ENCODE results near the gene PAPPA2. TPM values are rescaled to one million over a fixed set of nuclear protein-coding genes. Genes with fewer than 3 reads are reported as not detected.

PAPPA2 gene
- total and polyA plus RNA-seq, 10 of the 15 experiments (the other 5 are each of a cell fraction or from before 2014, with no cell fraction given): under 0.01 to 0.06 (median 0.03) TPM; not detected in 7

DNA sequence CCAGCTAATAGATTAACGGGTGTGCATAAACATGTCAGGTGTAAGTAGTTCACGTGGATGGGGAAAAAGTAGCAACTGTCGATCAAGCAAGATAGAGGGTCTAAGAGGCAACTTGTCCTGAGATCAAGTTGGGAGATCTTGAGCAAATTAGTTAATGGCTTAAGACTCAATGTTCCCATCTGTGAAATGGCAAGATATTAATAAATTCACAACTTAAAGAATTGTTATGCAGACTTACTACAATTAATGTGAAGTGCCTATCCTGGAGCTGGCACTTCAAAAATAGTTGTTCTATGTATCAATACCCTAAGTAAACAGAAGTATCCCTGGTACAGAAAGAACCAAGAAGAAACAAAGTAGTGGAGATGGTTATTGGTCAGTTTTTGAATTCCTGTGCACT lies 389.1 kb downstream of the PAPPA2 start:
- ChIA-PET RAD21 (ENCODE audit: unreplicated experiment) (no interaction called here), POLR2A (no interaction called here), SMC1A (ENCODE audit: uncharacterized antibody, unreplicated experiment) (no interaction called here), CTCF (no interaction called here)
- Histone ChIP-seq H2AFZ (ENCODE audit: control insufficient read depth, low read depth, low read length) (no peak overlapping the region), H3K79me2 (ENCODE audit: control insufficient read depth, insufficient read depth, low read length) (no peaks in the 10 kb centered on the region), H3K4me2 (ENCODE audit: control insufficient read depth, insufficient read depth) (no peak overlapping the region), H4K20me1 (ENCODE audit: control insufficient read depth, insufficient read depth) (no peaks in the 10 kb centered on the region), H3K4me1 (ENCODE audit: control insufficient read depth, insufficient read depth, low read length) (no peaks in the 10 kb centered on the region), H3K27me3 (replicated peaks in 1 of 2; ENCODE audit: control insufficient read depth in 2 of 2, insufficient read depth in 2 of 2, low read length in 1 of 2) (no peaks in the 10 kb centered on the region), H3K36me3 (ENCODE audit: control insufficient read depth in 2 of 2, insufficient read depth in 2 of 2, low read length in 1 of 2) (no peaks in the 10 kb centered on the region), H3K9ac (ENCODE audit: control insufficient read depth, insufficient read depth, low read length) (no peak overlapping the region), H3K9me3 (replicated peaks; ENCODE audit: control insufficient read depth, insufficient read depth, low read length) (no peaks in the 10 kb centered on the region), H3K4me3 (no peak overlapping the region), H3K27ac (ENCODE audit: control insufficient read depth, insufficient read depth) (no peak overlapping the region)
- FAIRE-seq: no peak
- whole genome bisulfite sequencing (ENCODE audit: insufficient coverage, insufficient replicate concordance, low lambda C conversion rate, missing lambda C conversion rate): 17% methylated on average over 3 of the region's 3 CpGs
- in situ Hi-C loops (cut with MboI) (no loop called here), intact Hi-C loops (cut with micrococcal nuclease; ENCODE audit: unreplicated experiment) (no loop called here)
- no TSS peak for BruUV-seq (replicated peaks)
- no peak for ATAC-seq
- DNase-seq (ENCODE audit: low read depth, low spot score): no peak
- TF ChIP-seq REST (IDR thresholded peaks at IDR 0.05; ENCODE audit: low read depth, low read length) (no peak), NR2C1 (IDR thresholded peaks at IDR 0.05) (no peak), ZNF622 (IDR thresholded peaks at IDR 0.05) (no peak), MTA2 (IDR thresholded peaks at IDR 0.05; ENCODE audit: low read depth) (no peak), ESRRA (IDR thresholded peaks at IDR 0.05; ENCODE audit: low read length) (no peak), HDGF (IDR thresholded peaks at IDR 0.05) (no peak), TARDBP (IDR thresholded peaks at IDR 0.05; ENCODE audit: borderline replicate concordance) (no peak), ZBTB4 (CRISPR knock-in tag; IDR thresholded peaks at IDR 0.05) (no peak), SMARCA5 (IDR thresholded peaks at IDR 0.05) (no peak), ZBTB33 (IDR thresholded peaks at IDR 0.05) (no peak), IRF3 (IDR thresholded peaks at IDR 0.05) (no peak), SIX5 (IDR thresholded peaks at IDR 0.05; ENCODE audit: low read depth, low read length, severe bottlenecking) (no peak), PAX5 (IDR thresholded peaks at IDR 0.05; ENCODE audit: borderline replicate concordance, low read depth, low read length) (no peak), IKZF1 (conservative IDR thresholded peaks at IDR 0.05) (no peak), SIN3A (IDR thresholded peaks at IDR 0.05; ENCODE audit: low read depth, low read length) (no peak)
- TF ChIP-seq, protein P1, sequence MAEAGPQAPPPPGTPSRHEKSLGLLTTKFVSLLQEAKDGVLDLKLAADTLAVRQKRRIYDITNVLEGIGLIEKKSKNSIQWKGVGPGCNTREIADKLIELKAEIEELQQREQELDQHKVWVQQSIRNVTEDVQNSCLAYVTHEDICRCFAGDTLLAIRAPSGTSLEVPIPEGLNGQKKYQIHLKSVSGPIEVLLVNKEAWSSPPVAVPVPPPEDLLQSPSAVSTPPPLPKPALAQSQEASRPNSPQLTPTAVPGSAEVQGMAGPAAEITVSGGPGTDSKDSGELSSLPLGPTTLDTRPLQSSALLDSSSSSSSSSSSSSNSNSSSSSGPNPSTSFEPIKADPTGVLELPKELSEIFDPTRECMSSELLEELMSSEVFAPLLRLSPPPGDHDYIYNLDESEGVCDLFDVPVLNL (IDR thresholded peaks at IDR 0.05; ENCODE audit: low read depth, low read length): no peak
